Measurements from ENCODE around the gene NDFIP1. TPM values are rescaled to one million over a fixed set of nuclear protein-coding genes. Genes with fewer than 3 reads are reported as not detected.

The NDFIP1 gene
- total RNA-seq, 2 experiments from 2014 or later, result 185 to 192 TPM

DNA sequence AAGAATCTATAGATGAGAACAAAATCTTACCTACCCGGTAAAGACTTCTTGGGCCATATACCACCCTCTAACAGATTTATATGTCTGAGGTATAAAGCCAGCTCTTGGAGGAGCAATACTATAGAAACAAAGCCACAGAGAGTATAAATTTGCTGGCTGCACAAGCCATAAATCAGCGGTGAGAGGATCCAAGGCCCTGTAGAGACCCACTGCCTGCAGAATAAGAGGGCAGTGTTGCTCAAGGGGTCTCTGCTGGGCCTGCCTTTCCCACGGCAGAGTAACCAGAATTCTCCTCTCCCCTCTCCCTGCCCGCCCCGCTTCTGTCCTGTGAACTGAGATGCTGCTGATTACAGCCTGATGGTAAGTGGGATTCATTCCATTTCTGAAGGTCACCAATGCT is 89.2 kb downstream of the NDFIP1 start:
- Histone ChIP-seq H3K36me3 (ENCODE audit: insufficient read depth, low read length) (no peaks in the 10 kb centered on the region), H3K27me3 (ENCODE audit: control insufficient read depth in 1 of 2, insufficient read depth in 2 of 2, low read length in 2 of 2) (no peaks in the 10 kb centered on the region), H3K4me3 (ENCODE audit: low read length) (no peak overlapping the region), H3K9me3 (ENCODE audit: control insufficient read depth in 1 of 2, insufficient read depth in 1 of 2, low read length in 2 of 2) (no peaks in the 10 kb centered on the region), H3K27ac (ENCODE audit: low read depth in 1 of 2, low read length in 2 of 2) (no peak overlapping the region), H3K4me1 (ENCODE audit: insufficient read depth, low read length) (no peaks in the 10 kb centered on the region)
- DNase-seq (no peak), ATAC-seq (ENCODE audit: poor library complexity) (no peak)
- POLR2A ChIA-PET, result no interaction called here
- CTCF ChIA-PET, result no interaction called here
- intact Hi-C loops (cut with DNase I, micrococcal nuclease), result no loop called here
- no peak overlapping the region for H3K4me3 Mint-ChIP-seq
- no peak overlapping the region for H3K27ac Mint-ChIP-seq
- no peaks in the 10 kb centered on the region for H3K27me3 Mint-ChIP-seq
- no peaks in the 10 kb centered on the region for H3K9me3 Mint-ChIP-seq
- no peaks in the 10 kb centered on the region for H3K4me1 Mint-ChIP-seq (ENCODE audit: low read depth)
- TF ChIP-seq, protein P1, sequence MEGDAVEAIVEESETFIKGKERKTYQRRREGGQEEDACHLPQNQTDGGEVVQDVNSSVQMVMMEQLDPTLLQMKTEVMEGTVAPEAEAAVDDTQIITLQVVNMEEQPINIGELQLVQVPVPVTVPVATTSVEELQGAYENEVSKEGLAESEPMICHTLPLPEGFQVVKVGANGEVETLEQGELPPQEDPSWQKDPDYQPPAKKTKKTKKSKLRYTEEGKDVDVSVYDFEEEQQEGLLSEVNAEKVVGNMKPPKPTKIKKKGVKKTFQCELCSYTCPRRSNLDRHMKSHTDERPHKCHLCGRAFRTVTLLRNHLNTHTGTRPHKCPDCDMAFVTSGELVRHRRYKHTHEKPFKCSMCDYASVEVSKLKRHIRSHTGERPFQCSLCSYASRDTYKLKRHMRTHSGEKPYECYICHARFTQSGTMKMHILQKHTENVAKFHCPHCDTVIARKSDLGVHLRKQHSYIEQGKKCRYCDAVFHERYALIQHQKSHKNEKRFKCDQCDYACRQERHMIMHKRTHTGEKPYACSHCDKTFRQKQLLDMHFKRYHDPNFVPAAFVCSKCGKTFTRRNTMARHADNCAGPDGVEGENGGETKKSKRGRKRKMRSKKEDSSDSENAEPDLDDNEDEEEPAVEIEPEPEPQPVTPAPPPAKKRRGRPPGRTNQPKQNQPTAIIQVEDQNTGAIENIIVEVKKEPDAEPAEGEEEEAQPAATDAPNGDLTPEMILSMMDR (IDR thresholded peaks at IDR 0.05), result no peak
- no peaks in the 10 kb centered on the region for H3K36me3 Mint-ChIP-seq (ENCODE audit: low read depth)

DNA sequence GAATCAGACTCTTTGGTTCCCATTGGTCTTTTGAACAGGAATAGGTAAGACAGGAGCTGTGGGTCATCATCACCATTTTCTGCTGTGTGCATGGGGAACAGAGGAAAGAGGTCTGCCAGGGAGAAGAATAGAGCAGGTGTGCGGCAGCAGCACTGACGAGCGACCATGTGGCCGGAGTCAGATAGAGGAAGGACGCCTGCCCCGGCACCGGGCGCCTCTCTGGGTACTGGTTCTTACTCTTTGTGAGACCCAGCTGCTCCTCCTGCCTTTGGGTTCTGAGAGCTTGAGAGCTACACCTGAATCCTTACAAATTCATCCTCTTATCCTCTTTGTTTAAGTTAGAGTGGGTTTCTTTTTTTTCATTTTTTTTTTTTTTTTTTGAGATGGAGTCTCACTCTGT is 90.8 kb downstream of the NDFIP1 start:
- Mint-ChIP-seq H3K4me1 (ENCODE audit: low read depth) (no peaks in the 10 kb centered on the region), H3K27me3 (no peaks in the 10 kb centered on the region), H3K27ac (no peak overlapping the region), H3K36me3 (ENCODE audit: low read depth) (no peaks in the 10 kb centered on the region), H3K4me3 (no peak overlapping the region), H3K9me3 (no peaks in the 10 kb centered on the region)
- TF ChIP-seq, protein P1 (IDR thresholded peaks at IDR 0.05), result no peak
- DNase-seq (no peak), ATAC-seq (ENCODE audit: poor library complexity) (no peak)
- Histone ChIP-seq H3K27ac (ENCODE audit: low read depth in 1 of 2, low read length in 2 of 2) (no peak overlapping the region), H3K36me3 (ENCODE audit: insufficient read depth, low read length) (no peaks in the 10 kb centered on the region), H3K4me3 (ENCODE audit: low read length) (no peak overlapping the region), H3K9me3 (ENCODE audit: control insufficient read depth in 1 of 2, insufficient read depth in 1 of 2, low read length in 2 of 2) (no peaks in the 10 kb centered on the region), H3K4me1 (ENCODE audit: insufficient read depth, low read length) (no peaks in the 10 kb centered on the region), H3K27me3 (ENCODE audit: control insufficient read depth in 1 of 2, insufficient read depth in 2 of 2, low read length in 2 of 2) (no peaks in the 10 kb centered on the region)
- CTCF ChIA-PET, result interaction anchor here (0.7 kb wide), 1 partner anchor 90 kb away, joined by 3 read pairs; no protein-coding TSS in a partner anchor
- POLR2A ChIA-PET, result no interaction called here
- intact Hi-C loops (cut with DNase I, micrococcal nuclease), result no loop called here

DNA sequence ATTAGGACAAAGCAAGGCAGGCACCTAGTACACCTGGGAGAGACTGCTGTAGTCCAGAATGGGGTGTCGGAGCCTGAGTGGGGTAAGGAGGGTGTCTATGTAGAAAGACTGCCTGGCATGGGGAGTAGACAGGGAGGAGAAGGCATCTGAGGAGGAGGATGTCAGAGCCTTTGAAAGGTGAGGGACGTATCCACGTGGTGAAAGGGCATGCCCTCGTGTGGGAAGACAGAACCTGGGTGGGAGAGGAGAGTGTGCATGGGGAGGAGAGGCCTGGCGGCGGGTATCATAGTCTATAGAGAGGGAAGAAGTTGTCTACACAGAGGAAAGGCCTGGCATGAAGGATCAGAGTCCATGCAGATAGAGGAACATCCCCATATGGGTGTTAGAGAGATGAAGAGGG is 91.8 kb downstream of the NDFIP1 start:
- TF ChIP-seq, protein P1 (IDR thresholded peaks at IDR 0.05), result no peak
- intact Hi-C loops (cut with DNase I, micrococcal nuclease), result loop anchor here in 1 of 2 experiments (5.0 kb wide), 1 partner anchor 142 kb away; no protein-coding TSS in a partner anchor
- Histone ChIP-seq H3K27me3 (ENCODE audit: control insufficient read depth in 1 of 2, insufficient read depth in 2 of 2, low read length in 2 of 2) (no peaks in the 10 kb centered on the region), H3K36me3 (ENCODE audit: insufficient read depth, low read length) (no peaks in the 10 kb centered on the region), H3K4me1 (ENCODE audit: insufficient read depth, low read length) (no peaks in the 10 kb centered on the region), H3K4me3 (ENCODE audit: low read length) (no peak overlapping the region), H3K9me3 (ENCODE audit: control insufficient read depth in 1 of 2, insufficient read depth in 1 of 2, low read length in 2 of 2) (no peaks in the 10 kb centered on the region), H3K27ac (ENCODE audit: low read depth in 1 of 2, low read length in 2 of 2) (no peak overlapping the region)
- Mint-ChIP-seq H3K4me1 (ENCODE audit: low read depth) (no peaks in the 10 kb centered on the region), H3K36me3 (ENCODE audit: low read depth) (no peaks in the 10 kb centered on the region), H3K27me3 (no peaks in the 10 kb centered on the region), H3K27ac (no peak overlapping the region), H3K4me3 (no peak overlapping the region), H3K9me3 (no peaks in the 10 kb centered on the region)
- POLR2A ChIA-PET, result no interaction called here
- CTCF ChIA-PET, result no interaction called here
- no peak for ATAC-seq (ENCODE audit: poor library complexity)
- DNase-seq, result no peak
